Measurements from ENCODE around the gene PLA1A.
A peak's percentile ranks its signal among the peaks of the same experiment; 100 is the strongest.
"Not testable (repeated sequence)": the region's sequence is repeated elsewhere in the genome, so short reads cannot be mapped to it uniquely, and the experiment has no call there.

PLA1A gene

DNA sequence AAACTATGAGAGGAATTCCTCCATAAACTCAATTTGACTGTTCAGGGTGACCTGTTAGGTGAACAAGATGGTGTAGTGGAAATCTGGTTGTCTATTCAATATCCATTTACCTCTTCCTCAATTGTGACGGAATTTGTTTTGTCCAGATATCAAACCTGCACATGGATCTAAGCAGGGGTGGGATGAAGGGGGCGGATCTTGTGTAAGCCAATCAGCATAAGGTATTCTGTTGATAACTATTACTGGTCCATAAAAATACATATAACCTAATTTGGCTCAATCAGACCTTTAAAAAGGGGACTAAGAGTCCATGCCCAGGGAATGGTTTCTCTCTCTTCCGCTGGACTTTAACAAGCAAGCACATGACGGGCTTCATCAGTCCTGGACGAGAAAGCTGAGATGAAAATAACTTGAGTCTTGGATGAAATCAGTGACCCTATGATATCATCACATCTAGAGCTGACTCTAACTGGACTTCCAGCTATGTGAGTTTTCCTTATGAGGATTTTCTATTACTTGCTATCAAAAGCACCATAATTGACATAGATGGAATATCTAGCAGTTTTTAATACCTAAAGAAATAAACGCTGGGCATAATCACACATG is 68.4 kb downstream of the PLA1A start:
- DNase-seq: no peak

DNA sequence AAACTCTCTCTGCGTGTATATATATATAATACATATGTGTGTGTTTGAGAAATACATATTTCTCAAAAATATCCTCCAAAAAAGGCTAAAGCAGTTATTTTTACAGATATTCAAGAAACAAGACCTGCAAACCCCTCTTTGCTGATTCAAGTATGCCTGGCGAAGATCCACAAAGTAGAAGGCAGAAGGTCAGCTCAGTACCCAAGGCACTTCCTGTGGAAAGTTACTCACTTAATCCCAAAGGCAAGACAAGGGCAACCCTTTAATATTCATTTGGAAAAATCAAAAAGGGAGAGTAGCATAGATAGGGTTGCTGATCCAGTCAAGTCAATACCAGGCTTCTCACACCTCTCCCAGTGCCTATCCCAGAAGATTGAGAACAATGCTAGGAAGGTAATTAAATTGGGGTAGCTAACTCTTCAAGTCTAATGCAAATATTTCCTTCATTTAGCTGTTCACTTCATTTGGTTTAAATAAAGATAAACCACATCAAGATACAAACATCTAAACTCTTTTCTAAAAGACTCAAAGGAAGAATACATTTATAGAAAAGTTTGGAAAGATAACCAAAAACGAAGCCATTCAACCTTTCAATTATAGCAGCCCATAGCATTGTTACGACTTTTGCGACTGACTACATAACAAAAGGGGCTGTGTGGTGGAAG is 72.4 kb downstream of the PLA1A start:
- no peak for DNase-seq

DNA sequence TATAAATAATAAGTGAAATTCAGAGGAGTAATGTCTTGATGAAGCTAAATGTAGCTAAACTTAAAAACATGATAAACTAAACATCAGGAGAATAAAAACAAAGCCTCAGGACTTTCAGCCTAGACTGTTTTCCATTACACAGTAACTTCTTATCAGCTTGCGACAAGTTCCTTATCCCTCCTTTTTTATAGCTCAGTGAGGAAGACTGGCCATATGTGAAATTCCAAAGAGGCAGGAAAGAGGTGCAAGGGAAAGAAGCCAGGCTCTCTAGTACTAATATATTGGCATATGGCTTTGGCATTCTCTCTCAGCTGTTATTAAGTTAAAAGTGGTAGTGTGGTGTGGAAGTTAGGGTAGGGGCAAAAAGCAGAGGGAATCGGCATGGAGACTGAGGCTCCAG is 75.1 kb downstream of the PLA1A start:
- DNase-seq: no peak

DNA sequence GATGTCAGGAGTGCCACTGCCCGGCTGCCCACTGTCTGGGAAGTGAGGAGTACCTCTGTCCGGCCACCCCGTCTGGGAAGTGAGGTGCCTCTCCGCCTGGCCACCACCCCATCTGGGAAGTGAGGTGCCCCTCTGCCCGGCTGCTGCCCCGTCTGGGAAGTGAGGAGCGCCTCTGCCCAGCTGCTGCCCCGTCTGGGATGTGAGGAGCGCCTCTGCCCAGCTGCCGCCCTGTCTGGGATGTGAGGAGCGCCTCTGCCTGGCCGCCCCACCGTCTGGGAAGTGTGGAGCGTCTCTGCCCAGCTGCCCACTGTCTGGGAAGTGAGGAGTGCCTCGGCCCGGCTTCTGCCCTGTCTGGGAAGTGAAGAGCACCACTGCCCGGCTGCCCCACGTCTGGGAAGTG is 76.2 kb downstream of the PLA1A start:
- DNase-seq: no peak

DNA sequence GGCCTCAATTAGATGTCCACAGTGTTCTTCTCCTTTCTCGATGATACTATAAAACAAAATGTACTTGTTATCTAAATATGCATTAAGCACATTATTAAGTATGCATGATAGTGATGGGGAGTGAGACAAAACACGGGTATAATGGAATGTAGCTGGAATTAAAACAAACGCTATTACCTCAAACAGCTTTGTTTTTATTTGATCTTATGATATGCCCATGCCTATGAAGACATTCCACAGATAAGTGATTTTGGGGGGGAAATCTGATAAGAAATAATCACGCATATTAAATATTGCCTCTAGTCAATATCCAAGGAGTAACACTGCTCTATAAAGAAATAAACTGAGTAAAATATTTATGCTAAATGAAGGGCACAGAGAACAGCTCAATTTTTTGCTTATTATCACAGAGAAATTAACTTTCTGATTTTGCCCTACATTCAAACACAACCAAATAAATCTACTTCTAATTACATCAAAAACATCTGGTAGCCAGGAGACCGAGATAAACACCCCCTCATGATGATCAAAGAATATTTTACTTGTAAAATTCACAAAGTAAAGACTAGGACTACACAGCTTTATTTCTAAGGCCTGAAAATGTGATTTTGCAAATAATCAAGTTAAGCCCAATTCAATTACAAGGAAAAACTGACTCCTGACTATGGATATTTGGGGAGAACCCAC is 77.6 kb downstream of the PLA1A start:
- DNase-seq: no peak

DNA sequence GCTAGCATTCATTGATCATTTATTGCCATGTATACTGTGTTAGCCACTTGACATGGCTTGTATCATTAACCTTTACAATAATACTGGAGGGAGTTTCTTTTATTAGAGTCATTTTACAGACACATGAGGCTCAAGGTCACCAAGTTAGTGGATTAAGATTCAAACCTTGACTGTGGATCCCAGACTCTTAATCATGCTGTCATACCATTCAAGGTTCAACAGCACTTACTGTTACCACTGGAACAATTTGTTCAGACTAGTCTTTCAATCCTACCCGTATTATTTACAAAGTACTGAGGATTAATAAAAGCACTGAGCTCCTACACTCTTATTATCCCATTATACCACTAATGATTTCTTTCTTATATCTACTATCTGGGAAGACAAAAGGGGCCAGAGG is 78.3 kb downstream of the PLA1A start:
- DNase-seq: no peak

DNA sequence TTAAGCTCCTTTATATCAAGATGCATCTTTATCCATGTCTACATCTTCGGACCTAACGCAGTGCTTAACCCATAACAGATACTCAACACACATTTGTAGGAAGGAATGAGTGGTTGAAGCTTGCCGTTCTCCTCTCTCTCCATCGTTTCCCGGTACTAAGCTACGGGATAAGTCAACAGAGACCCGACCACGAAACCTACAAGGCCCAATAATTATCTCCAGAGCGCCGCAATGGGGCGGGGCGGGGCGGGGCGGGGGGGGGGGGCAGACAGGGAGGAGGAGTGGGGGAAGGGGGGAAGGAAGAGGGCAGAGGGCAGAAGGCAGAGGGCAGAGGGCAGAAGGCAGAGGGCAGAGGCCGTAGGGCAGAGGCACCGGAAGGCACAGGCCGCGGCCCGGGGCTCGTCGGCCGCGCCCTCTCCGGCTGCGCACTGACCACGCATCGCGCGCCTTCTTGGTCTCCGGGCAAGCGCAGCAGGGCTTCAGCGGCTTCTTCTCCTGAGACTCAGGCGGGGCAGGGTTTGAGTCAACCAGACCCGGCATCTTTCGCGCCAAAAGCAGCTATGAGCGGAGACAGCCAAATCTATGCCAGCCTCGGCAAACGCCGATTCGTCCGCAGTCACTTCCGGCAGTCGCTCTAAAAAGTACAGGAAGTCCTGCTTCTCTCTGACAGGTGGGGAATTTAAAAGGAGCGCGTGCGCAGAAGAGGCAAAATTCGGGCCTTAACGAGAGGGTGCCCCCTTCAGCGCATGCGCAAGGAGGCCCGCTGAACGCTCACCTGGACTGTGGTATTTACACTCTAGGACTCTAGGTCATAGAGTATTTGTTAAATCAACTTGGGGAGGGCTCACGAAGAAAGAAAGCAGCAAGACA is 79.3 kb downstream of the PLA1A start, which contains the start of gene COX17:
Gene COX17 (minus strand): TSS at position 636 of the 870 bp plus-strand sequence. CDS start 96 bp downstream, at position 540.
- peak; percentile 97 for DNase-seq

DNA sequence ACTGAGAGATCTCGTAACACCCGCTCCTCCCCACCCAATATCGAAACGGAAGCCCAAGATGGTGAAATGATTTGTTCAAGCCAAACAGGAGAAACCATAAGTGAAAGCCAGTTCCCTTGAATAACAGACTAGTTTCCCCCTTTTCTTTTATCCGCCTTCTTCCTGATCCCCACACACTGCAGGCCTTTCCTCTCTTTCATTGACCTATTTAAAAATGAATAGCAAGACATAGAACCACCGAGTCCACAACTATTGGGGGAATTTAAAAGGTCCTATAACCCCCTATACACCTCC is 79.9 kb downstream of the PLA1A start:
- DNase-seq: no peak

DNA sequence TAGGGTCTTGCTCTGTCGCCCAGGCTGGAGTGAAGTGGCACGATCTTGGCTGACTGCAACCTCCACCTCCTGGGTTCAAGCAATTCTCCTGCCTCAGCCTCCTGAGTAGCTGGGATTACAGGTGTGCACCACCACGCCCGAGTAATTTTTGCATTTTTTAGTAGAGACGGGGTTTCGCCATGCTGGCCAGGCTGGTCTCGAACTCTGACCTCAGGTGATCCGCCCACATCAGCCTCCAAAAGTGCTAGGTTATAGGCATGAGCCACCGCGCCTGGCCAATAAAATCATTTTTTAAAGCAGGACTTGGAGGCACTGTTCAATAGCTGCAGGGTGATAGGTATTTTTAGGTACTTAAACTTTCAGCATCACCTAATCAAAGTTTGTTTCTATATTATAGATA is 80.5 kb downstream of the PLA1A start:
- DNase-seq: not testable (repeated sequence)
